Endothelial cell of umbilical vein (primary cell): ENCODE measurements around the gene KDM4C. TPM values are rescaled to one million over a fixed set of nuclear protein-coding genes. Genes with fewer than 3 reads are reported as not detected.

Experiments used
- BruUV-seq: library from RNA; stranded (reverse); fragments of 400-500 nt; replicated peaks from 2 replicates; lab custom pipeline; 2021; lab: Mats Ljungman, UMichigan
- CTCF ChIA-PET: fragments of 300-600, 350-600 bp; sonication (Branson Sonifier 250); formaldehyde crosslinking; loops from one replicate; lab custom pipeline; 2021; ENCODE audit warnings: antibody characterized with exemption, inconsistent platforms; lab: Charles Lee
- POLR2A ChIA-PET: fragments of 300-600, 350-600 bp; sonication (Branson Sonifier 250); formaldehyde crosslinking; loops from one replicate; lab custom pipeline; 2021; ENCODE audit warnings: antibody characterized with exemption, inconsistent platforms; lab: Charles Lee
- DNase-seq: peaks from one replicate; pipeline ENCODE4 v3.0.0-alpha.2; 2011; ENCODE audit warnings: low read depth, low spot score
- FAIRE-seq: peaks from 2 replicates; lab custom pipeline; 2011; peaks lifted over from hg19 to GRCh38; lab: Jason Lieb, UNC
- H2AFZ ChIP-seq: 2 replicates; pipeline ENCODE4 v1.6.0; 2012; ENCODE audit warnings: low read depth, low read length, control low read depth, inconsistent platforms
- H3K27ac ChIP-seq: 2 replicates; pipeline ENCODE4 v1.5.1; 2011; ENCODE audit warnings: low read depth, mild to moderate bottlenecking, control low read depth, low read length, moderate library complexity; ENCODE audit not compliant: insufficient read depth
- H3K27me3 ChIP-seq, 2 experiments: 2 replicates each; pipeline versions ENCODE4 v1.6.0 to v1.6.1; 2011; ENCODE audit warnings: low read length in 2 of 2, mixed read lengths in 1 of 2; ENCODE audit not compliant: control insufficient read depth in 2 of 2, insufficient read depth in 2 of 2
- H3K36me3 ChIP-seq, 2 experiments: 2 replicates in 1 of 2; 3 replicates in 1 of 2; pipeline ENCODE4 v1.5.1; 2011; ENCODE audit warnings: low read length in 2 of 2, mild to moderate bottlenecking in 1 of 2, moderate library complexity in 1 of 2; ENCODE audit not compliant: control insufficient read depth in 2 of 2, insufficient read depth in 2 of 2; ENCODE audit errors: extremely low read depth in 1 of 2
- H3K4me1 ChIP-seq: 3 replicates; pipeline ENCODE4 v1.5.1; 2011; ENCODE audit warnings: mild to moderate bottlenecking, low read length; ENCODE audit not compliant: control insufficient read depth, insufficient read depth; ENCODE audit errors: extremely low read depth
- H3K4me2 ChIP-seq: 2 replicates; pipeline ENCODE4 v1.6.1; 2011; ENCODE audit warnings: low read length, control low read depth, mixed read lengths; ENCODE audit not compliant: insufficient read depth
- H3K4me3 ChIP-seq, 3 experiments: fragments of 200-600 bp in 1 of 3; sonication (generic), shearing (Covaris generic) in 1 of 3; replicated peaks in 1 of 3; 2 replicates each; pipeline ENCODE4 v1.5.1; 2011 to 2016; ENCODE audit warnings: control low read depth in 3 of 3, low read length in 3 of 3, mild to moderate bottlenecking in 2 of 3, inconsistent platforms in 1 of 3, low read depth in 1 of 3, moderate library complexity in 1 of 3; ENCODE audit not compliant: insufficient read depth in 1 of 3
- H3K79me2 ChIP-seq: 2 replicates; pipeline ENCODE4 v1.6.0; 2012; ENCODE audit warnings: low read length, inconsistent platforms; ENCODE audit not compliant: control insufficient read depth, insufficient read depth
- H3K9ac ChIP-seq: replicated peaks from 2 replicates; pipeline ENCODE3; 2011; ENCODE audit warnings: low read length, control low read depth; ENCODE audit not compliant: insufficient read depth; ENCODE audit errors: extremely low read depth
- H3K9me1 ChIP-seq: replicated peaks from 3 replicates; pipeline ENCODE4 v1.6.0; 2011; ENCODE audit warnings: mild to moderate bottlenecking, low read length; ENCODE audit not compliant: control insufficient read depth, insufficient read depth; ENCODE audit errors: extremely low read depth
- H3K9me3 ChIP-seq: replicated peaks from 2 replicates; pipeline ENCODE4 v1.5.1; 2012; ENCODE audit warnings: low read length, inconsistent platforms; ENCODE audit not compliant: control insufficient read depth, insufficient read depth
- H4K20me1 ChIP-seq: replicated peaks from 2 replicates; pipeline ENCODE3; 2011; ENCODE audit warnings: mild to moderate bottlenecking, low read length; ENCODE audit not compliant: control insufficient read depth, insufficient read depth; ENCODE audit errors: extremely low read depth
- CTCF ChIP-seq, 2 donors: IDR thresholded peaks; 1 replicate in 1 of 2; 2 replicates in 1 of 2; pipeline ENCODE4 v1.5.1; 2011; ENCODE audit warnings: low read length in 2 of 2, mild to moderate bottlenecking in 2 of 2, moderate library complexity in 2 of 2, control low read depth in 1 of 2, inconsistent platforms in 1 of 2, low read depth in 1 of 2; ENCODE audit not compliant: insufficient read depth in 1 of 2; ENCODE audit errors: extremely low read depth in 1 of 2
- EZH2 ChIP-seq: IDR thresholded peaks from 2 replicates; pipeline ENCODE4 v1.6.1; 2012; ENCODE audit warnings: borderline replicate concordance, low read depth, mild to moderate bottlenecking, moderate library complexity, low read length, inconsistent platforms; ENCODE audit not compliant: severe bottlenecking
- FOS ChIP-seq: IDR thresholded peaks from 2 replicates; pipeline ENCODE4 v1.6.1; 2011; ENCODE audit warnings: mild to moderate bottlenecking, low read length, moderate library complexity, borderline replicate concordance; ENCODE audit not compliant: insufficient read depth
- GATA2 ChIP-seq: IDR thresholded peaks from 2 replicates; pipeline ENCODE4 v1.7.0; 2011; ENCODE audit warnings: low read depth, mild to moderate bottlenecking, moderate library complexity, mixed read lengths, low read length; ENCODE audit not compliant: insufficient read length, insufficient read depth
- JUN ChIP-seq: IDR thresholded peaks from 2 replicates; pipeline ENCODE4 v1.6.1; 2011; ENCODE audit warnings: borderline replicate concordance, low read depth; ENCODE audit not compliant: insufficient read length, insufficient read depth
- MAX ChIP-seq: IDR thresholded peaks from 2 replicates; pipeline ENCODE4 v1.6.1; 2011; ENCODE audit not compliant: insufficient read depth, insufficient read length
- MYC ChIP-seq: IDR thresholded peaks from one replicate; pipeline ENCODE4 v1.6.1; 2011; ENCODE audit warnings: mild to moderate bottlenecking, low read depth, low read length
- POLR2A ChIP-seq: IDR thresholded peaks from 2 replicates; pipeline ENCODE4 v1.6.1; 2012; ENCODE audit warnings: low read depth, mild to moderate bottlenecking, control low read depth, low read length
- POLR2AphosphoS5 ChIP-seq: IDR thresholded peaks from 2 replicates; pipeline ENCODE4 v1.6.1; 2012; ENCODE audit warnings: low read depth, mild to moderate bottlenecking, control low read depth, low read length, moderate library complexity; ENCODE audit not compliant: insufficient read depth
- dilution Hi-C: fragments of 300-500 bp; cut with MboI; formaldehyde crosslinking; loops from one replicate; pipeline ENCODE4 v1.15.0; 2019; ENCODE audit warnings: low sequenced_read_pairs; ENCODE audit not compliant: extremely low pct_ligation_motif_present
- intact Hi-C: fragments of 100-400 bp; cut with micrococcal nuclease; formaldehyde crosslinking; loops from one replicate; pipeline ENCODE4 v1.10.0; 2022
- polyA plus RNA-seq, 4 experiments: library from polyadenylated mRNA; depleted of rRNA in 3 of 4; stranded (reverse) in 3 of 4; unstranded in 1 of 4; fragments of >200 nt; gene quantifications; 2 replicates each; pipeline versions ENCODE4 v1.2.1 to v1.2.3, GENCODE V29; 2011 to 2012; ENCODE audit warnings: missing spikeins in 1 of 4
- total RNA-seq: library from RNA; stranded (reverse); gene quantifications from 2 replicates; pipeline ENCODE4 v1.2.3, GENCODE V29; 2021

Gene KDM4C
- total and polyA plus RNA-seq, 2 donors (not counting 3 experiments of a cell fraction or from before 2014, with no cell fraction given), result 5.4 to 15.0 TPM

GRCh38 chr9:6782981-6783380 is 25.2 kb downstream of the KDM4C start:
- BruUV-seq, result no TSS peak
- peaks cover 15% of the 10 kb centered on the region for H3K79me2 ChIP-seq
- H3K27ac ChIP-seq, result no peak overlapping the region
- H3K4me1 ChIP-seq, result peaks cover 25% of the 10 kb centered on the region
- no peaks in the 10 kb centered on the region for H3K9me1 ChIP-seq
- ChIA-PET POLR2A (no interaction called here), CTCF (interaction anchor here (0.6 kb wide), 1 partner anchor 59 kb away, joined by 3 read pairs; no protein-coding TSS in a partner anchor)
- TF ChIP-seq EZH2 (no peak), GATA2 (no peak), FOS (no peak), POLR2AphosphoS5 (no peak), JUN (no peak), POLR2A (no peak), MAX (no peak)
- dilution Hi-C loops (no loop called here), intact Hi-C loops (loop anchor here (10.0 kb wide), 1 partner anchor 98 kb away; no protein-coding TSS in a partner anchor)
- no peaks in the 10 kb centered on the region for H3K9me3 ChIP-seq
- FAIRE-seq, result no peak
- H3K36me3 ChIP-seq, result no peaks in the 10 kb centered on the region
- H3K9ac ChIP-seq, result no peak overlapping the region
- H2AFZ ChIP-seq, result no peak overlapping the region
- H3K4me2 ChIP-seq, result no peak overlapping the region
- no peak overlapping the region for H3K4me3 ChIP-seq
- H3K27me3 ChIP-seq, result no peaks in the 10 kb centered on the region
- no peak for DNase-seq
- H4K20me1 ChIP-seq, result no peaks in the 10 kb centered on the region

GRCh38 chr9:6783753-6784152 is 26.0 kb downstream of the KDM4C start:
- dilution Hi-C loops, result no loop called here
- Histone ChIP-seq H2AFZ (no peak overlapping the region), H3K4me2 (no peak overlapping the region), H3K9ac (no peak overlapping the region), H3K36me3 (no peaks in the 10 kb centered on the region), H3K27ac (no peak overlapping the region), H3K9me1 (no peaks in the 10 kb centered on the region), H3K4me3 (no peak overlapping the region), H4K20me1 (no peaks in the 10 kb centered on the region), H3K9me3 (no peaks in the 10 kb centered on the region), H3K79me2 (peaks cover 17% of the 10 kb centered on the region), H3K27me3 (no peaks in the 10 kb centered on the region), H3K4me1 (peaks cover 33% of the 10 kb centered on the region)
- ChIA-PET POLR2A (no interaction called here), CTCF (no interaction called here)
- intact Hi-C loops, result loop anchor here (10.0 kb wide), 1 partner anchor 99 kb away; no protein-coding TSS in a partner anchor
- TF ChIP-seq POLR2AphosphoS5 (no peak), JUN (no peak), POLR2A (no peak), CTCF (IDR thresholded peaks at IDR 0.05; ENCODE audit: extremely low read depth in 1 of 2, insufficient read depth in 1 of 2, low read depth in 1 of 2, low read length in 2 of 2) (no peak), EZH2 (no peak), MYC (no peak), FOS (no peak), GATA2 (no peak), MAX (no peak)
- no peak for FAIRE-seq
- BruUV-seq, result no TSS peak
- no peak for DNase-seq
